ENCODE measurements around the gene SAMM50.

Gene SAMM50

GRCh38 chr22:43946384-43946667 lies 8.9 kb upstream of the SAMM50 start:
- DNase-seq = no peak

GRCh38 chr22:43948836-43949406 lies 6.3 kb upstream of the SAMM50 start:
- no peak for DNase-seq

GRCh38 chr22:43951391-43951790 lies 3.9 kb upstream of the SAMM50 start:
- DNase-seq = no peak

- no peak for DNase-seq
These were observed 3.3 kb upstream of the SAMM50 start for GRCh38 chr22:43951966-43952365.

- DNase-seq = no peak
These were observed 1.1 kb upstream of the SAMM50 start for GRCh38 chr22:43953988-43954785.

- no peak for DNase-seq
These were observed 891 bp downstream of the SAMM50 start for GRCh38 chr22:43955883-43956782.

GRCh38 chr22:43956805-43957463 lies 1.7 kb downstream of the SAMM50 start:
- DNase-seq = no peak

- no peak for DNase-seq
These were observed 2.6 kb downstream of the SAMM50 start for GRCh38 chr22:43957871-43958270.

GRCh38 chr22:43964314-43964857 lies 9.1 kb downstream of the SAMM50 start:
- DNase-seq = no peak

GRCh38 chr22:43967069-43967468 lies 11.8 kb downstream of the SAMM50 start:
- no peak for DNase-seq

- DNase-seq = no peak
These were observed 13.4 kb downstream of the SAMM50 start for GRCh38 chr22:43968614-43969013.

GRCh38 chr22:43969021-43969878 lies 14.0 kb downstream of the SAMM50 start:
- DNase-seq = no peak

GRCh38 chr22:43969989-43970755 lies 14.9 kb downstream of the SAMM50 start:
- DNase-seq = no peak

- DNase-seq = no peak
These were observed 15.9 kb downstream of the SAMM50 start for GRCh38 chr22:43971112-43971511.

- DNase-seq = no peak
These were observed 17.8 kb downstream of the SAMM50 start for GRCh38 chr22:43972931-43973462.

GRCh38 chr22:43974028-43974545 lies 18.8 kb downstream of the SAMM50 start:
- no peak for DNase-seq

GRCh38 chr22:43975041-43975440 lies 19.8 kb downstream of the SAMM50 start:
- no peak for DNase-seq

GRCh38 chr22:43976861-43977795 lies 21.9 kb downstream of the SAMM50 start:
- DNase-seq = no peak

GRCh38 chr22:43978558-43978957 lies 23.3 kb downstream of the SAMM50 start:
- no peak for DNase-seq
